Measurements from ENCODE around the gene CUL7. TPM values are rescaled to one million over a fixed set of nuclear protein-coding genes. Genes with fewer than 3 reads are reported as not detected.

CUL7 gene
- total and polyA plus RNA-seq, 9 of the 15 experiments (the other 6 are each of a cell fraction or from before 2014, with no cell fraction given) = 0.44 to 20.1 (median 8.6) TPM

DNA sequence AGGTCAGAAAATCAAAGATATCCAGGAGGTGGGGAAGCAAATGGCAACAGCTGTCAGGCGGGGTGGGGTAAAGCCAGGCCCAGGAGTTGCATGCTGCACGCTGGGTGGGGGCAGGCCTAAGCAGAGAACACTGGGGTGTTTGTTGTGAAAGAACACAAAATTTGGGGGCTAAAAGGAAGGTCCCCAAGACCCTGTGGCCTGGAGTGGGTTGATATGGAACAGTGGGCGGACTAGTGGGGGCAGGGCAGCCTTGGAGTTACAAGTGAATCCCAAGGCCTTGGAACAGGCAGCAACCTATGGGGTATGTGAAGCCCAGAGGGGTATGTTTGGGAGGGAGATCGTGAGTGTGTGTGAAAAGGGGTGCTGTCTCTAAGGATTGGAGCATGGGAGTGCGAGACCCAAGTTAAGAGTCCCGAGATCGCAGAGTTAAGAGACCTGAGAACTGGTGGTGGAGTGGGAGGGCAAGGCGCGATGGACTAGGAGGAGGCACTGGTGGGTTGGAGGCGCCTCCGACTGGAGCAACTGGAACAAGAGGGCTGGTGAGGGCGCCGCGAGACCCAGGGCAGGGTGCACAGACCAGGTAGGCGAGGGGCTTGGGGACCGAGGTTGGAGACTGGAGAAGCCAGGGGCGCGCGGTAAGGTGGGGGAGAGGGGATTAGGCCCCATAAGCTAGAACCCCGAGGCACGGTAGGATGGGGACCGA is 658 bp downstream of the CUL7 start:
- Histone ChIP-seq H2AFZ (ENCODE audit: low read depth, low read length) (peak overlapping the region; percentile 78), H3K4me1 (replicated peaks in 1 of 2; ENCODE audit: control insufficient read depth in 2 of 2, insufficient read depth in 2 of 2, low read length in 2 of 2) (peaks cover 21 to 29% of the 10 kb centered on the region in 2 experiments), H3K9me1 (ENCODE audit: control insufficient read depth, insufficient read depth, low read length) (peaks cover 9% of the 10 kb centered on the region), H3K4me3 (peak overlapping the region; percentile 73), H3K36me3 (ENCODE audit: control insufficient read depth, insufficient read depth, low read length) (peaks cover 69% of the 10 kb centered on the region), H3K9ac (ENCODE audit: insufficient read depth in 1 of 2, low read depth in 2 of 2, low read length in 2 of 2) (peak overlapping the region; percentile 96 to 97), H3K79me2 (ENCODE audit: control insufficient read depth, insufficient read depth, low read length) (peaks cover 29% of the 10 kb centered on the region), H4K20me1 (replicated peaks; ENCODE audit: control insufficient read depth, insufficient read depth, low read length) (no peaks in the 10 kb centered on the region), H3K27me3 (ENCODE audit: control insufficient read depth in 2 of 2, insufficient read depth in 2 of 2, low read length in 2 of 2) (no peaks in the 10 kb centered on the region), H3K27ac (ENCODE audit: extremely low read depth, low read depth, low read length) (peak overlapping the region; percentile 95), H3K4me2 (ENCODE audit: insufficient read depth, low read length) (peak overlapping the region; percentile 93), H3K9me3 (replicated peaks; ENCODE audit: control insufficient read depth, insufficient read depth, low read depth, low read length) (no peaks in the 10 kb centered on the region)
- intact Hi-C loops (cut with micrococcal nuclease) = no loop called here
- no TSS peak for BruUV-seq (replicated peaks)
- POLR2A ChIA-PET = interaction anchor here (0.6 to 3.2 kb wide), 11 partner anchors 8 to 98 kb away, joined by 3 to 22 read pairs (median 5); partner anchors contain the start of genes KLHDC3 and MEA1
- in situ Hi-C loops (cut with MboI) = no loop called here
- peak; percentile 66 for ATAC-seq
- peak in 2 of 4 experiments; percentile 60 to 67 for DNase-seq (ENCODE audit: extremely low read depth in 1 of 4, low spot score in 3 of 4)
- WGBS (ENCODE audit: insufficient coverage, low coverage, missing lambda C conversion rate) = 10% methylated on average over 22 of the region's 22 CpGs
- peak; percentile 65 for FAIRE-seq
- CTCF ChIA-PET (ENCODE audit: low intra/inter-chr PET ratio) = interaction anchor here (0.6 to 0.7 kb wide), 2 partner anchors 17 to 119 kb away, joined by 3 to 5 read pairs; no protein-coding TSS in a partner anchor
- TF ChIP-seq SMAD1 (IDR thresholded peaks at IDR 0.05; ENCODE audit: low read depth, low read length, partially characterized antibody) = peak; percentile 23
- TF ChIP-seq, protein P1, sequence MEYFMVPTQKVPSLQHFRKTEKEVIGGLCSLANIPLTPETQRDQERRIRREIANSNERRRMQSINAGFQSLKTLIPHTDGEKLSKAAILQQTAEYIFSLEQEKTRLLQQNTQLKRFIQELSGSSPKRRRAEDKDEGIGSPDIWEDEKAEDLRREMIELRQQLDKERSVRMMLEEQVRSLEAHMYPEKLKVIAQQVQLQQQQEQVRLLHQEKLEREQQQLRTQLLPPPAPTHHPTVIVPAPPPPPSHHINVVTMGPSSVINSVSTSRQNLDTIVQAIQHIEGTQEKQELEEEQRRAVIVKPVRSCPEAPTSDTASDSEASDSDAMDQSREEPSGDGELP (CRISPR knock-in tag; IDR thresholded peaks at IDR 0.05; ENCODE audit: borderline replicate concordance) = peak; percentile 62; the same call in 1 of the 2 replicates
- peak; percentile 66 for TF ChIP-seq GATA2 (CRISPR knock-in tag; IDR thresholded peaks at IDR 0.05)
- peak; percentile 26 for TF ChIP-seq NEUROD1 (IDR thresholded peaks at IDR 0.05; ENCODE audit: borderline replicate concordance, low read depth, low read length, partially characterized antibody)
- TF ChIP-seq HDGF (IDR thresholded peaks at IDR 0.05) = peak; percentile 95
- TF ChIP-seq THRAP3 (IDR thresholded peaks at IDR 0.05; ENCODE audit: borderline replicate concordance) = 0 out of 2 replicates have a peak, but pooled peaks have one; percentile 44
- 0 out of 4 replicates have a peak, but pooled peaks have one; percentile 35 to 36 for TF ChIP-seq ARNT (IDR thresholded peaks at IDR 0.05)
- TF ChIP-seq, protein P2, sequence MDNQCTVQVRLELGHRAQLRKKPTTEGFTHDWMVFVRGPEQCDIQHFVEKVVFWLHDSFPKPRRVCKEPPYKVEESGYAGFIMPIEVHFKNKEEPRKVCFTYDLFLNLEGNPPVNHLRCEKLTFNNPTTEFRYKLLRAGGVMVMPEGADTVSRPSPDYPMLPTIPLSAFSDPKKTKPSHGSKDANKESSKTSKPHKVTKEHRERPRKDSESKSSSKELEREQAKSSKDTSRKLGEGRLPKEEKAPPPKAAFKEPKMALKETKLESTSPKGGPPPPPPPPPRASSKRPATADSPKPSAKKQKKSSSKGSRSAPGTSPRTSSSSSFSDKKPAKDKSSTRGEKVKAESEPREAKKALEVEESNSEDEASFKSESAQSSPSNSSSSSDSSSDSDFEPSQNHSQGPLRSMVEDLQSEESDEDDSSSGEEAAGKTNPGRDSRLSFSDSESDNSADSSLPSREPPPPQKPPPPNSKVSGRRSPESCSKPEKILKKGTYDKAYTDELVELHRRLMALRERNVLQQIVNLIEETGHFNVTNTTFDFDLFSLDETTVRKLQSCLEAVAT (IDR thresholded peaks at IDR 0.05) = 0 out of 4 replicates have a peak, but pooled peaks of 1 of the 2 experiments have one; percentile 36
- TF ChIP-seq ILK (tag; IDR thresholded peaks at IDR 0.05; ENCODE audit: borderline replicate concordance, low read depth) = no peak
- no peak for TF ChIP-seq PML (IDR thresholded peaks at IDR 0.05; ENCODE audit: low read length)
- TF ChIP-seq TOE1 (IDR thresholded peaks at IDR 0.05; ENCODE audit: borderline replicate concordance) = 0 out of 2 replicates have a peak, but pooled peaks have one; percentile 2
- no peak for TF ChIP-seq TOE1 (CRISPR knock-in tag; IDR thresholded peaks at IDR 0.05; ENCODE audit: borderline replicate concordance, low read depth)
- no peak for TF ChIP-seq ZNF184 (CRISPR knock-in tag; IDR thresholded peaks at IDR 0.05)
- peak; percentile 21 for TF ChIP-seq HNRNPLL (IDR thresholded peaks at IDR 0.05; ENCODE audit: low read depth, low read length, poor library complexity, severe bottlenecking)
- no peak for TF ChIP-seq DDX20 (tag; IDR thresholded peaks at IDR 0.05; ENCODE audit: low read depth)
- TF ChIP-seq MIER1 (IDR thresholded peaks at IDR 0.05; ENCODE audit: low read depth) = 0 out of 2 replicates have a peak, but pooled peaks have one; percentile 45
- TF ChIP-seq MBD2 (IDR thresholded peaks at IDR 0.05; ENCODE audit: borderline replicate concordance, low read depth) = no peak
- TF ChIP-seq SIRT6 (IDR thresholded peaks at IDR 0.05; ENCODE audit: low read depth, low read length) = no peak
